Mammary epithelial cell (primary cell): ENCODE results near the gene BPIFA2.

Experiments used
- CTCF ChIP-seq, 2 donors: IDR thresholded peaks in 1 of 2; conservative IDR thresholded peaks in 1 of 2; 2 replicates each; pipeline ENCODE4 v1.5.1; 2011 to 2012; ENCODE audit warnings: inconsistent platforms in 2 of 2, low read length in 2 of 2, mild to moderate bottlenecking in 2 of 2, control low read depth in 1 of 2, low read depth in 1 of 2; ENCODE audit not compliant: insufficient read depth in 1 of 2; ENCODE audit errors: extremely low read depth in 1 of 2
- EZH2 ChIP-seq: IDR thresholded peaks from 2 replicates; pipeline ENCODE4 v1.6.1; 2012; ENCODE audit warnings: low read length, inconsistent platforms, borderline replicate concordance

DNA sequence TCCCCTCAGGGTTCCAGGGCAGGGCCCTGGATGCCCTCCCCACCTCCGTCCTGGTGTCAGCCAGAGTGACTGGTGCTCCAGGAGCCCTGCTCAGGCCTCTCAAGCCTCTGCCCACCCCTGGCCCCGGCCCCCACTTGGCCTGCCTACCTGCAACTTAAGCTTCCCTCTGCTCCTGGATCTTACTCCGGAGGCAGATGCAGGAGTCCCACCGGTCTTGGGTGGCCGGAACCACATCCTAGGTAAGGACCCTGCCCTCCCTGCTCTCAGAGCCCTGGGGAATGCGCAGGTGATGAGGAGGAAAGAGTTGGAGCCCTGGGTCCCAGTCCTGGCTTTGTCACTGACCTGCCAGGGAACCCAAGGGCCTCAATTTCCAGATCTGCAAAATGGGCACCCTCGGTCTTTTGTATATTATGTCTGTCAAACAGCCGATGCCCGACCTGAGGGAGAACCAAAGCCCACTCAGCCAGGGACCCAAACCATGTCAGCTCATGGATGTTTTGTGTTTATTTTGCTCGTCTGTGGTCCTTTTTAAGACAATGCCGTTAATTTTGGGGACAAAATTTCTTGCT, 34.5 kb upstream of the BPIFA2 start:
- no peak for TF ChIP-seq CTCF (conservative IDR thresholded peaks at IDR 0.05 in 1 of 2, IDR thresholded peaks at IDR 0.05 in 1 of 2; ENCODE audit: extremely low read depth in 1 of 2, insufficient read depth in 1 of 2, low read depth in 1 of 2, low read length in 2 of 2)
- no peak for TF ChIP-seq EZH2
